ENCODE measurements around the gene GABRR3.
A peak's percentile ranks its signal among the peaks of the same experiment; 100 is the strongest.

Gene GABRR3

GRCh38 chr3:97988784-97989568 lies 46.1 kb downstream of the GABRR3 start:
- no peak for DNase-seq

GRCh38 chr3:97987306-97987705 lies 47.8 kb downstream of the GABRR3 start:
- DNase-seq = no peak

- DNase-seq = no peak
Measured at GRCh38 chr3:97983933-97984491, 51.1 kb downstream of the GABRR3 start.

- DNase-seq = no peak
Measured at GRCh38 chr3:97981886-97982285, 53.2 kb downstream of the GABRR3 start.

GRCh38 chr3:97979610-97980009 lies 55.5 kb downstream of the GABRR3 start:
- DNase-seq = no peak

GRCh38 chr3:97975466-97975865 lies 59.6 kb downstream of the GABRR3 start:
- DNase-seq = no peak

- DNase-seq = no peak
Measured at GRCh38 chr3:97974996-97975395, 60.1 kb downstream of the GABRR3 start.

GRCh38 chr3:97972976-97973375 lies 62.1 kb downstream of the GABRR3 start:
- no peak for DNase-seq

GRCh38 chr3:97971679-97972567 lies 63.2 kb downstream of the GABRR3 start, which contains the start of gene RIOX2:
TSS of gene RIOX2 (minus strand) at chr3:97972431. CDS start at chr3:97967593, 4,838 bp downstream.
- DNase-seq = peak; percentile 66

GRCh38 chr3:97970956-97971620 lies 64.0 kb downstream of the GABRR3 start:
- no peak for DNase-seq

GRCh38 chr3:97970156-97970555 lies 65.0 kb downstream of the GABRR3 start:
- DNase-seq = no peak

- DNase-seq = no peak
Measured at GRCh38 chr3:97969541-97969940, 65.6 kb downstream of the GABRR3 start.

- no peak for DNase-seq
Measured at GRCh38 chr3:97968376-97968775, 66.7 kb downstream of the GABRR3 start.

- no peak for DNase-seq
Measured at GRCh38 chr3:97967966-97968365, 67.1 kb downstream of the GABRR3 start.

GRCh38 chr3:97960993-97961766 lies 73.9 kb downstream of the GABRR3 start:
- no peak for DNase-seq

GRCh38 chr3:97960551-97960950 lies 74.6 kb downstream of the GABRR3 start:
- DNase-seq = no peak

GRCh38 chr3:97959872-97960271 lies 75.2 kb downstream of the GABRR3 start:
- no peak for DNase-seq

GRCh38 chr3:97958796-97959195 lies 76.3 kb downstream of the GABRR3 start:
- no peak for DNase-seq

- no peak for DNase-seq
Measured at GRCh38 chr3:97958396-97958795, 76.7 kb downstream of the GABRR3 start.

- DNase-seq = no peak
Measured at GRCh38 chr3:97957617-97958311, 77.4 kb downstream of the GABRR3 start.

- DNase-seq = no peak
Measured at GRCh38 chr3:97956051-97956450, 79.1 kb downstream of the GABRR3 start.

All from activated T-cell treated with anti-CD3 and anti-CD28 coated beads for 4 hours (primary cell).